ENCODE results near the gene AMACR. TPM values are rescaled to one million over a fixed set of nuclear protein-coding genes. Genes with fewer than 3 reads are reported as not detected.
"Not testable (repeated sequence)": the region's sequence is repeated elsewhere in the genome, so short reads cannot be mapped to it uniquely, and the experiment has no call there.

The AMACR gene
- total and polyA plus RNA-seq, 9 donors: 4.2 to 11.5 (median 8.2) TPM

DNA sequence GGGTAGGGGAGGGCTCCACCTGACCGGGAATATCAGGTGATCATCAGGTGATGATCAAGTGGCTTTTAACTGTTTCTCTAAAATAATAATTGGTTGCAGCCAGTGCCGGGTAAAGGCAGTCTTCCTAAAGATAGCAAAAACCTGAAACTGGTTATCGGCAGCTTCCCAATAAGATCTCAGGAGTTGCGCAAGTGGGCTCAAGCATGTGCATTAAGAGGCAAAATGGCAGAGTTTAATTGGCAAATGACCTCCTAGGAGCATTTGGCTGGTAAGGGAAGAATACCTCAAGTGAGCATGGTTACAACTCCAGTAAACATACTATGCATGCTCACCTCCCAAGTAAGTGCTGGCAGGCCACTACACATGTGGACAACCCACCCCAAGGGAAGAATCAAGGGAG lies 31.0 kb upstream of the AMACR start:
- Histone ChIP-seq H3K4me3 (ENCODE audit: low read length) (no peak overlapping the region), H3K27me3 (ENCODE audit: control insufficient read depth, insufficient read depth, low read length) (no peaks in the 10 kb centered on the region), H3K4me1 (ENCODE audit: control insufficient read depth, insufficient read depth, low read length) (peaks cover 31% of the 10 kb centered on the region), H3K9me3 (replicated peaks; ENCODE audit: control insufficient read depth, low read depth, low read length) (no peaks in the 10 kb centered on the region), H3K36me3 (ENCODE audit: control insufficient read depth, insufficient read depth, low read length) (peaks cover 11% of the 10 kb centered on the region), H3K27ac (ENCODE audit: low read length) (peak overlapping the region; percentile 68)
- no peak for DNase-seq
- WGBS (ENCODE audit: insufficient coverage): 94% methylated on average over 4 of the region's 4 CpGs

DNA sequence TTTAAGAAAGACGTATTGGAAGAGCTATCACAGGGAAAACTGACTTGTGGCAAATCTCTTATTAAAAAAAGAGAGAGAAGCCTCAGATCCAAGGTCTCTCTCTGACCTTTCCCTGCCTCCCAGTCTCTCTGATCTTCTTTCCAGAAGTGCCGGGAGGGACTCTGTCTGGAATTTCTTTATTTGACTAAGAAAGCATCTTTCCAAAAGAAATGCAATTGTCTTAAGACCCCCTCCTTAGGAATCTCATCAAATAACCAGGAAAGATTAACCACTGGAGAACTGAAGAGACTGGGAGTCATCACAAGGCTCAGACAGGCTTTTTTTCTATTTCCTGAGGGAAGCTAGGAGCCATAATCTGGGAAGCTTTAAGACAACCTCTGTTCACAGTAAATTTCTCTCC lies 30.5 kb upstream of the AMACR start:
- Histone ChIP-seq H3K9me3 (replicated peaks; ENCODE audit: control insufficient read depth, low read depth, low read length) (no peaks in the 10 kb centered on the region), H3K27ac (ENCODE audit: low read length) (peak overlapping the region; percentile 68), H3K36me3 (ENCODE audit: control insufficient read depth, insufficient read depth, low read length) (peaks cover 13% of the 10 kb centered on the region), H3K4me1 (ENCODE audit: control insufficient read depth, insufficient read depth, low read length) (peaks cover 27% of the 10 kb centered on the region), H3K4me3 (ENCODE audit: low read length) (no peak overlapping the region), H3K27me3 (ENCODE audit: control insufficient read depth, insufficient read depth, low read length) (no peaks in the 10 kb centered on the region)
- peak; percentile 75 for DNase-seq
- no CpG with 5 or more reads among the region's 2 CpGs for WGBS (ENCODE audit: insufficient coverage)

DNA sequence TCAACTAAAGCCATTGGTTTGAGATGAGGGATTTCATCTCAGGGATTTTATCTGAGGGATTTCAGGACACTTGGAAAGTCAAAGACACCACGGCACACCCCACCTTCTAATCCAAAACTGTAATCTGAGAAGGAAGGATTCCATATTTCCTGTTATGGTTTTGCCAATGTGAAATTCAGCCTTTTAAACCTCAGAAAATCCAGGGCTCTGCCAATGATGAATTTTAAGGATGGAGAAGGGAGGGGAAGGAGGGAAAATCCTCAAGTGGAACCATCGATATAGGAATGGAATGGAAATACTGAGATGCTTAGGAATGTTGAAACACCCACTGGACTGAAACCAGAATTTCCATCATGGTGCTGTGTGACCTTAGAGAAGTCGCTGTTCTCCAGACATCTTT lies 29.9 kb upstream of the AMACR start:
- peak overlapping the region; percentile 87 for H3K27ac ChIP-seq (ENCODE audit: low read length)
- no peaks in the 10 kb centered on the region for H3K27me3 ChIP-seq (ENCODE audit: control insufficient read depth, insufficient read depth, low read length)
- DNase-seq: peak; percentile 86
- no peaks in the 10 kb centered on the region for H3K9me3 ChIP-seq (replicated peaks; ENCODE audit: control insufficient read depth, low read depth, low read length)
- H3K4me1 ChIP-seq (ENCODE audit: control insufficient read depth, insufficient read depth, low read length): peaks cover 21% of the 10 kb centered on the region
- 36% methylated on average over 2 of the region's 3 CpGs for WGBS (ENCODE audit: insufficient coverage)
- H3K4me3 ChIP-seq (ENCODE audit: low read length): no peak overlapping the region
- peaks cover 17% of the 10 kb centered on the region for H3K36me3 ChIP-seq (ENCODE audit: control insufficient read depth, insufficient read depth, low read length)

GRCh38 chr5:34035756-34036155 lies 27.9 kb upstream of the AMACR start:
- Histone ChIP-seq H3K4me1 (ENCODE audit: control insufficient read depth, insufficient read depth, low read length) (peaks cover 16% of the 10 kb centered on the region), H3K27ac (ENCODE audit: low read length) (no peak overlapping the region), H3K4me3 (ENCODE audit: low read length) (no peak overlapping the region), H3K9me3 (replicated peaks; ENCODE audit: control insufficient read depth, low read depth, low read length) (no peaks in the 10 kb centered on the region), H3K36me3 (ENCODE audit: control insufficient read depth, insufficient read depth, low read length) (peaks cover 20% of the 10 kb centered on the region), H3K27me3 (ENCODE audit: control insufficient read depth, insufficient read depth, low read length) (no peaks in the 10 kb centered on the region)
- no peak for DNase-seq
- WGBS (ENCODE audit: insufficient coverage): 92% methylated on average over 1 of the region's 2 CpGs

- Histone ChIP-seq H3K27me3 (ENCODE audit: control insufficient read depth, insufficient read depth, low read length) (no peaks in the 10 kb centered on the region), H3K4me1 (ENCODE audit: control insufficient read depth, insufficient read depth, low read length) (peaks cover 12% of the 10 kb centered on the region), H3K36me3 (ENCODE audit: control insufficient read depth, insufficient read depth, low read length) (peaks cover 20% of the 10 kb centered on the region), H3K9me3 (replicated peaks; ENCODE audit: control insufficient read depth, low read depth, low read length) (no peaks in the 10 kb centered on the region), H3K27ac (ENCODE audit: low read length) (no peak overlapping the region), H3K4me3 (ENCODE audit: low read length) (no peak overlapping the region)
- no peak for DNase-seq
- WGBS (ENCODE audit: insufficient coverage): 90% methylated on average over 1 of the region's 4 CpGs
Measured at GRCh38 chr5:34034534-34035327, 26.9 kb upstream of the AMACR start.

- H3K27me3 ChIP-seq (ENCODE audit: control insufficient read depth, insufficient read depth, low read length): no peaks in the 10 kb centered on the region
- H3K4me3 ChIP-seq (ENCODE audit: low read length): no peak overlapping the region
- no peaks in the 10 kb centered on the region for H3K9me3 ChIP-seq (replicated peaks; ENCODE audit: control insufficient read depth, low read depth, low read length)
- DNase-seq: no peak
- H3K4me1 ChIP-seq (ENCODE audit: control insufficient read depth, insufficient read depth, low read length): no peaks in the 10 kb centered on the region
- no peak overlapping the region for H3K27ac ChIP-seq (ENCODE audit: low read length)
- no CpG with 5 or more reads among the region's 3 CpGs for WGBS (ENCODE audit: insufficient coverage)
- H3K36me3 ChIP-seq (ENCODE audit: control insufficient read depth, insufficient read depth, low read length): peaks cover 20% of the 10 kb centered on the region
Measured at GRCh38 chr5:34031966-34032365, 24.1 kb upstream of the AMACR start.

DNA sequence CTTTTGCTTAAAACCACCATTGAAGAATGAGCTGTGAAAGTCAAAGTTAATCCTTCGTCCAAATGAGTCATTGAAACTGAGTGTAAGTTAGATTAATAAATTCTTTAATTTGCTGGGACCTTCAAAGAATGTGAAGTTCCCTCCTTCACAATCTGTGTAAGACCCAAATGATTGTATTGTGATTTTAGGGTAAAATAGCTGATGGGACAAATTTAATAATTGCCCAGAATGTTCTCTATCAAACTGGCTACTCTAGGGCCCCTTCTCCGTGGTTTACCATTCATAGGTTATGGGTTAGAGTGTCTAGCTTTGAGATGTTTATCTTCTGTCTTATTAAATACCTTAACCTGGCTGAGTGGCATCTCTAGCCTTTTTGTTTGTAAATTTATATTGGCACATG lies 23.3 kb upstream of the AMACR start:
- DNase-seq: no peak
- no peak overlapping the region for H3K27ac ChIP-seq (ENCODE audit: low read length)
- no CpG with 5 or more reads among the region's 2 CpGs for WGBS (ENCODE audit: insufficient coverage)
- no peaks in the 10 kb centered on the region for H3K4me1 ChIP-seq (ENCODE audit: control insufficient read depth, insufficient read depth, low read length)
- no peaks in the 10 kb centered on the region for H3K27me3 ChIP-seq (ENCODE audit: control insufficient read depth, insufficient read depth, low read length)
- no peaks in the 10 kb centered on the region for H3K9me3 ChIP-seq (replicated peaks; ENCODE audit: control insufficient read depth, low read depth, low read length)
- H3K4me3 ChIP-seq (ENCODE audit: low read length): no peak overlapping the region
- H3K36me3 ChIP-seq (ENCODE audit: control insufficient read depth, insufficient read depth, low read length): peaks cover 20% of the 10 kb centered on the region

GRCh38 chr5:34030585-34030984 lies 22.7 kb upstream of the AMACR start:
- not testable (repeated sequence) for DNase-seq; H3K9me3 ChIP-seq (replicated peaks; ENCODE audit: control insufficient read depth, low read depth, low read length); H3K4me1 ChIP-seq (ENCODE audit: control insufficient read depth, insufficient read depth, low read length); H3K27me3 ChIP-seq (ENCODE audit: control insufficient read depth, insufficient read depth, low read length); H3K4me3 ChIP-seq (ENCODE audit: low read length)
- WGBS (ENCODE audit: insufficient coverage): no CpG with 5 or more reads among the region's 2 CpGs
- H3K27ac ChIP-seq (ENCODE audit: low read length): peak overlapping the region; percentile 0
- H3K36me3 ChIP-seq (ENCODE audit: control insufficient read depth, insufficient read depth, low read length): peaks cover 20% of the 10 kb centered on the region

DNA sequence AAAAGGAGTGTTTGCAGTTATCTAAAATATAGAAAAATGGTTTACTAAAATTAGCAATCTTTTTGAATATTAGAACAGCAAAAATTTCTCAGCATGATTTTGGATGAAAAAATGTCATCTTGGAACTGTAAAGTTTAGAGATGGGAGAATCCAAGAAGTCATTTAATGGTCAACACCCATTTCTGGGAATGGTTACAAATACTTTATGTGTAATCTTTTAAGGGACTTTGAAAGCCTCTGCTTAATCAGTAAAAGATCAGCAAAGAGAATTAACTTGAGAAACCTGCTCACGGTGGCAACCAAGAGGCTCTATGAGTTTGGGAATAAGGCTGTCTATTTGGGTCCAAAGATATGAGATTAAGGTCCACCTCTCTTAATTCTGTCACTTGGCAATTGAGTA lies 22.2 kb upstream of the AMACR start:
- Histone ChIP-seq H3K27me3 (ENCODE audit: control insufficient read depth, insufficient read depth, low read length) (no peaks in the 10 kb centered on the region), H3K9me3 (replicated peaks; ENCODE audit: control insufficient read depth, low read depth, low read length) (no peaks in the 10 kb centered on the region), H3K4me1 (ENCODE audit: control insufficient read depth, insufficient read depth, low read length) (no peaks in the 10 kb centered on the region), H3K4me3 (ENCODE audit: low read length) (no peak overlapping the region), H3K36me3 (ENCODE audit: control insufficient read depth, insufficient read depth, low read length) (peaks cover 19% of the 10 kb centered on the region), H3K27ac (ENCODE audit: low read length) (peak overlapping the region; percentile 0)
- no CpG with 5 or more reads among the region's 1 CpG for WGBS (ENCODE audit: insufficient coverage)
- DNase-seq: peak; percentile 73

DNA sequence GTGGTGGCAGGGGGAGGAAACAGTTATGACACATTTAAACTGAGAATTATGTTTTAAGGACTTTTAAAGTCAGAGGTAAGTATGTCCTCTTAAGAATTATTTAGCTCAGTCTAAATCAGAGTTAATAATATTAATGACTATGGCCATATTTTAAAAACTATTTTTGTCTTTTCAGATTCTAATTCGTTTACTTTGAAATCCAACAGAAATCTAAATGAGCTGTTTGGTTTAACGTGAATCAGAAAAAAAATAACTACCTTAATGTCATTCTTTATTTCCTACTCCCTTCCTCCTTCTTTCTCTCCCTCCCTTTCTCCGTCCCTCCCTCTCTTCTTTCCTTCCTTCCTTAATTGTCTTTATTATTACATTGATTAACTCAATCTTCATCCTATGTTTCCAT lies 20.5 kb upstream of the AMACR start:
- Histone ChIP-seq H3K4me1 (ENCODE audit: control insufficient read depth, insufficient read depth, low read length) (no peaks in the 10 kb centered on the region), H3K27me3 (ENCODE audit: control insufficient read depth, insufficient read depth, low read length) (no peaks in the 10 kb centered on the region), H3K27ac (ENCODE audit: low read length) (no peak overlapping the region), H3K4me3 (ENCODE audit: low read length) (no peak overlapping the region), H3K9me3 (replicated peaks; ENCODE audit: control insufficient read depth, low read depth, low read length) (no peaks in the 10 kb centered on the region), H3K36me3 (ENCODE audit: control insufficient read depth, insufficient read depth, low read length) (peaks cover 18% of the 10 kb centered on the region)
- no peak for DNase-seq
- WGBS (ENCODE audit: insufficient coverage): 90% methylated on average over 2 of the region's 3 CpGs
